Measurements from ENCODE around the gene TMEM163.
"Not testable (repeated sequence)": the region's sequence is repeated elsewhere in the genome, so short reads cannot be mapped to it uniquely, and the experiment has no call there.

TMEM163 gene

DNA sequence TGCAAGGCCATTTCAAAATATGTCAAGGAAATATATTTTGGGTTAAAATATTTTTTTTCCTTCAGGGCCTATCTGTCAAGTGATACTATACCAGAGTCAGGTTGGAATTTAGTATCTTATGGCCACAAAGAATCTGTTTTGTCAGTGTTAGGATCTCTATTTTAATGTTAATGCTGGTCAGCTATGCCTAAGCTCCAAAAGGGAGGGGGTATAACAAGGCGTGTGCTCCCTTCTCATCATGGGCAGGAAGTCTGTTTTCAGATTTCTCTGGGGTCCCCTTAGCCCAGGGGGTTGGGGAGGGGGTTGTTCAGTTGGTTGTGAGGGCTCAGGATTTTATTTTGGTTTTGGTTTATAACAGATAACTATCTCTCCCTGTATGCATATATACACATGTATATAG lies 126.4 kb downstream of the TMEM163 start:
- no peak overlapping the region for H3K4me3 ChIP-seq
- peaks cover 23% of the 10 kb centered on the region for H3K4me1 ChIP-seq
- peaks cover 11% of the 10 kb centered on the region for H3K9me3 ChIP-seq
- in situ Hi-C loops (cut with MboI; ENCODE audit: low sequenced_read_pairs) = no loop called here
- no peaks in the 10 kb centered on the region for H3K27me3 ChIP-seq (ENCODE audit: low read depth)
- no peaks in the 10 kb centered on the region for H3K36me3 ChIP-seq (replicated peaks)
- DNase-seq (ENCODE audit: low spot score in 2 of 2) = peak; percentile 24 to 81

DNA sequence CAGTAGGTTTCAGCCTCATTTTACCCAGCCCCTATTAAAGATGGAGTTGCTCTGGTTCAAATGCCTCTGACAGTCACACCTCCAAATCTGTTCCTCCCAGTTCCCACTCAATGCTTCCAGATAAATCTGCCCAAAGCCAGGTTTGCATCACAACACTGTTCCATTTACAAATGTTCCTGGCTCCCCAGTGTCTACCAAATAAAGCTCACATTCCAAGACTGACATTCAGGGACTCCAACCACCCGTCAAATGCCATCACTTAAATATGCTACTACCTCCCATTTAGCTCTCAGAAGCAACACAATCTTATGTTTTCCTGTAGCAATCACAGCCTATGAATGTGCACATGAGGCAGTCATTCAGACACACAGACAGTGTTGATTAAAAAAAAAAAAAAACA lies 127.3 kb downstream of the TMEM163 start:
- no peaks in the 10 kb centered on the region for H3K36me3 ChIP-seq (replicated peaks)
- peak in 1 of 2 experiments; percentile 13 for DNase-seq (ENCODE audit: low spot score in 2 of 2)
- in situ Hi-C loops (cut with MboI; ENCODE audit: low sequenced_read_pairs) = no loop called here
- H3K4me1 ChIP-seq = peaks cover 23% of the 10 kb centered on the region
- no peak overlapping the region for H3K4me3 ChIP-seq
- peaks cover 11% of the 10 kb centered on the region for H3K9me3 ChIP-seq
- no peaks in the 10 kb centered on the region for H3K27me3 ChIP-seq (ENCODE audit: low read depth)

DNA sequence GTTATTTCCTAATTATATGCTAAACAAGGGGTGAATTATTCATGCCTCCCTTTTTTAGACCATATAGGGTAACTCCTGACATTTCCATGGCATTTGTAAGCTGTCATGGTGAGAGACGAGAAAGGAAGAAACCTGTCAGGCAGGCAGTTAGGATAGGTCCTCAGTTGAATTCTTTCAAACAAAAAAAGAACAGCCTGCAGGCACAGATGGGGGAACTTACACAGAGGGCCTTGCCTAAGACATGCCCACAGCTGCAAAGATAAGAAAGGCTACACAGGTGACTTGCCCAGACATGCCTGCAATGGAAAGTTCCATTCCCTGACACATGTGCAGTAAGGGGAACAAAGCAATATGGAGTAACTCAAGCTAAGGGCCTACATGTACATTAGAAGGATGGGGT lies 128.1 kb downstream of the TMEM163 start:
- in situ Hi-C loops (cut with MboI; ENCODE audit: low sequenced_read_pairs) = no loop called here
- H3K4me3 ChIP-seq = no peak overlapping the region
- DNase-seq (ENCODE audit: low spot score in 2 of 2) = no peak

DNA sequence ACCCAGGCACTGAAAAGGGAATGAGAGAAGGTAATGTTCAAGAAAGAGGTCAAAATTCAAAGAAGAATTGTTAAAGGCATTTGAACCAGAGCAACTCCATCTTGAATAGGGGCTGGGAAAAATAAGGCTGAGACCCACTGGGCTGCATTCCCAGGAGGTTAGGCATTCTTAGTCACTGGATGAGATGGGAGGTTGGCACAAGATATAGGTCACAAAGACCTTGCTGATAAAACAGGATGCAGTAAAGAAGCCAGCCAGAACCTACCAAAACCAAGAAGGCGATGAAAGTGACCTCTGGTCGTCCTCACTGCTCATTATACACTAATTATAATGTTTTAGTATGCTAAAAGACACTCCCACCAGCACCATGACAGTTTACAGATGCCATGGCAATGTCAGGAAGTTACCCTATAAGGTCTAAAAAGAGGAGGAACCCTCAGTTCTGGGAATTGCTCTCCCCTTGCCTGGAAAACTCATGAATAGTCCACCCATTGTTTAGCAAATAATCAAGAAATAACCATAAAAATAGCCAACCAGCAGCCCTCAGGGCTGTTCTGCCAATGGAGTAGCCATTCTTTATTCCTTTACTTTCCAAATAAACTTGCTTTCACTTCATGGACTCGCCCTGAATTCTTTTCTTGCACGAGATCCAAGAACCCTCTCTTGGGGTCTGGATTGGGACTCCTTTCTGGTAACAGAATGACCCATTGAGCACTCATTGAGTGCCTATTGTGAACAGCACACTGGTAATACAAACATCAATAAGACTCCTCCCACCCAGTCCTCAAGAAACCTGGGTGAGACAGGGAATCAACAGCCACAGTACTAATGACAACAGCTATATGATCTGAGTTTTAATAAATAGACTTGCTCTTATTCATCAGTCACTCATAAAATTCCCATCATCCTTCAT lies 129.4 kb downstream of the TMEM163 start:
- in situ Hi-C loops (cut with MboI; ENCODE audit: low sequenced_read_pairs); H3K4me3 ChIP-seq; H3K27me3 ChIP-seq (ENCODE audit: low read depth); H3K36me3 ChIP-seq (replicated peaks): not testable (repeated sequence)
- Histone ChIP-seq H3K9me3 (peaks cover 11% of the 10 kb centered on the region), H3K4me1 (peaks cover 23% of the 10 kb centered on the region)
- peak; percentile 25 to 56 for DNase-seq (ENCODE audit: low spot score in 2 of 2)

More for the DNA sequence above, 128.1 kb downstream of the TMEM163 start:
- no peaks in the 10 kb centered on the region for H3K36me3 ChIP-seq (replicated peaks)
- H3K4me1 ChIP-seq = peaks cover 23% of the 10 kb centered on the region
- H3K9me3 ChIP-seq = peaks cover 11% of the 10 kb centered on the region
- H3K27me3 ChIP-seq (ENCODE audit: low read depth) = no peaks in the 10 kb centered on the region

DNA sequence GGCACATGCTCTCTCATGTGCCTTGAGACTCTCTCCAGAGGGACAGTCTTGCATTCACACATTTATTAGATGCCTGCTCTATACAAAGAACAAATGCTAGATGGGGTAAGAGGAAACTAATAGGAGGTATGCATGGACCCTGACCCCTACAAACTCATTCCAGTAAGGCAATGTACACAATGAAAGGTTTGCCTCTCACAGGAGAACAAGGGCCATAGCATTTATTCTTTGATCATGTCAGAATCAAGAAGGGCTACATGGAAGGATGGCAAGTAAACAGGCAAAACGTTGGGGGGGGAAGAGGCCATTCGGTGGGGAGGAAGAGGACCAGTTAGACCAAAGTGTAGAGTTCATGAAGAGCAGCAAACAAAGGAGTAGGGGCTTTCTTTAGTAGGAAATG lies 130.2 kb downstream of the TMEM163 start:
- in situ Hi-C loops (cut with MboI; ENCODE audit: low sequenced_read_pairs) = no loop called here
- H3K27me3 ChIP-seq (ENCODE audit: low read depth) = no peaks in the 10 kb centered on the region
- H3K9me3 ChIP-seq = peaks cover 11% of the 10 kb centered on the region
- no peak overlapping the region for H3K4me3 ChIP-seq
- DNase-seq (ENCODE audit: low spot score in 2 of 2) = no peak
- H3K4me1 ChIP-seq = peaks cover 23% of the 10 kb centered on the region
- H3K36me3 ChIP-seq (replicated peaks) = no peaks in the 10 kb centered on the region

DNA sequence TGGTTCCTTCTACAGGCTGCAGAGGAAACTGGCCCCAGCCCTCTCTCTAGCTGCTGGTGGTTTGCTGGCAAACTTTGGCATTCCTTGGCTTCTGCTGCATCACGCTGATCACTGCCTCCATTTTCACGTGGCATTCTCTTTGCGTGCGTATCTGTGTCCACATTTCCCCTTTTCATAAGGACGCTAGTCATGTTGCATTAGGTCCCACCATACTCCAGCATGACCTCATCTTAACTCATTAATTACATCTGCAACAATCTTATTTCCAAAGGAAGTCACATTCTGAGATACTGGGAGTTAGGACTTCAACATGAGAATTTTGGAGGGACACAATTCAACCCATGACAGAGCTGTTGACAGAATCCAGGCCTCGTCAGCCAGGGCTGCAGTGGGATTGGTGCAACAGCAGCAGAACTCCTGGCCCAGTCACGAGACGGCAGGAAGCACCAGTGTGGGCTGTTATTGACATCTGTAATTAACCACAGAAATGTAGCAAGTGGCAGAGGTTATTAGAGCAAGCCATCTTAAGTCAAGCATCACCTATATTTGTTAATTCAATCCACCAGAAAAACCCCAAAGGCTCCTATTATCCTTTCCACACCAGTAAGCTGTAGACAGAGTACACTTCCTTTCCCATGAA lies 132.4 kb downstream of the TMEM163 start:
- Histone ChIP-seq H3K36me3 (replicated peaks) (no peaks in the 10 kb centered on the region), H3K9me3 (peaks cover 11% of the 10 kb centered on the region), H3K4me3 (no peak overlapping the region), H3K27me3 (ENCODE audit: low read depth) (no peaks in the 10 kb centered on the region), H3K4me1 (0 out of 2 replicates have a peak, but pooled peaks cover 8% of the 10 kb centered on the region)
- in situ Hi-C loops (cut with MboI; ENCODE audit: low sequenced_read_pairs) = no loop called here
- DNase-seq (ENCODE audit: low spot score in 2 of 2) = no peak

DNA sequence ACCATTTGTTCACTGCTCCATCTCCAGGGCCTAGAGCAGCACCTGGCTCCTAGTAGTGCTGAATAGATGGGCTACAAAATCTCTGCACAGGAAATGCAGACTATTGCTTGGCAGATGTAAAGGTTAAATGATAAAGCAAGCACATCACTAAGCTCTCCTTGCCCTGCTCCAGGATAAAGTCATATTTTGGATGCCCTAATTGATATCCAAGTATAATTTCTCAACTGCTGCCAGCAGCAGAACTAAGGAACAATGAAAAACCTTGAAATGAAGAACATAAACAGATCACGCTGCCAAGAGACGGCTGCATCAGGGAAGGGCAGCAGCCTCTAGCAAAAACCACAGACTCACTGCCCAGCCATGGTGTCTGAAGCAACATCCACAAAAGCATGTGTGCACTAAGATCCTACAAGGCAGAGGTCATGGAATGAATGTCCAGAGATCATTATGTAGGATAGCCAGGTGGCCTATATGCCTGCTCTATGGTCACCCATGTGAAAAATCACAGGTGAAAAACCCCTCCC lies 134.7 kb downstream of the TMEM163 start:
- Histone ChIP-seq H3K36me3 (replicated peaks) (no peaks in the 10 kb centered on the region), H3K27me3 (ENCODE audit: low read depth) (no peaks in the 10 kb centered on the region), H3K4me1 (no peaks in the 10 kb centered on the region), H3K4me3 (no peak overlapping the region), H3K9me3 (no peaks in the 10 kb centered on the region)
- in situ Hi-C loops (cut with MboI; ENCODE audit: low sequenced_read_pairs) = no loop called here
- DNase-seq (ENCODE audit: low spot score in 2 of 2) = no peak

DNA sequence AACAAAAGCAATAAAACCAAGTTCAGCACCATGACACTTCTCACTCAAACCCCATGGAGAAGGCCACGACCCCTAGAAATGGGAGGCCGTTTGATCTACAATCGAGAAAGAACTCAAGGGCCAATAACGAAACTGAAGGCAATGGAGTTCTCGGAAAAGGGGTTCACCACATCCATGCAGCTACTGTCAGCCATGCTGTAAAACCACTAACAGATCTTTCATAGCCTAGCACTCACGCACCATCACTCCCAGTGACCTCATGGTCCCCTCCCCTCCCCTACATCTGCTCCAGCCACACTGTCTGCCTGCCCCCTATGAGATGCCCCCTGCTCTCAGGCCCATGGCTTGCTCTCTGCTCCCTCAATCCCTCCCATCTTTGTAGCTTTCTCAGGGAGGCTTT lies 135.3 kb downstream of the TMEM163 start:
- in situ Hi-C loops (cut with MboI; ENCODE audit: low sequenced_read_pairs) = no loop called here
- Histone ChIP-seq H3K9me3 (no peaks in the 10 kb centered on the region), H3K4me3 (no peak overlapping the region), H3K4me1 (no peaks in the 10 kb centered on the region), H3K36me3 (replicated peaks) (no peaks in the 10 kb centered on the region), H3K27me3 (ENCODE audit: low read depth) (no peaks in the 10 kb centered on the region)
- DNase-seq (ENCODE audit: low spot score in 2 of 2) = no peak

DNA sequence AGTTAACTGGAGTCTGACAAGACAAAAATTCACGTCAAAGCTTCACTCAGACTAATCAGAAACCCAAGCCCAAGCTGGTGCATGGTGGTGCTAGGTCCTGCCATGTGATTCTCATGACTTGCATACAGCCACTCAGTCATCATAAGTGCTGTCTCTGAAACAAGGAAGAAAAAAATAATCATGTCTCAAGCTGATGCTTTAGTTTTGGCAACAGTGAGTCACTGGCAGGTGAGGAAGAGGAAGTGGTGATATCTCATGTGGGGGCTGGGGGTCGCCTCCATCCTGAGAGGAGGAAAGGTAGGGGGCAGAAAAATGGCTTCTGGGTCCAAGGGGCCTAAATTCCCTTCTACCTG lies 136.3 kb downstream of the TMEM163 start:
- Histone ChIP-seq H3K36me3 (replicated peaks) (no peaks in the 10 kb centered on the region), H3K9me3 (no peaks in the 10 kb centered on the region), H3K4me1 (no peaks in the 10 kb centered on the region), H3K4me3 (no peak overlapping the region), H3K27me3 (ENCODE audit: low read depth) (no peaks in the 10 kb centered on the region)
- in situ Hi-C loops (cut with MboI; ENCODE audit: low sequenced_read_pairs) = no loop called here
- no peak for DNase-seq (ENCODE audit: low spot score in 2 of 2)

DNA sequence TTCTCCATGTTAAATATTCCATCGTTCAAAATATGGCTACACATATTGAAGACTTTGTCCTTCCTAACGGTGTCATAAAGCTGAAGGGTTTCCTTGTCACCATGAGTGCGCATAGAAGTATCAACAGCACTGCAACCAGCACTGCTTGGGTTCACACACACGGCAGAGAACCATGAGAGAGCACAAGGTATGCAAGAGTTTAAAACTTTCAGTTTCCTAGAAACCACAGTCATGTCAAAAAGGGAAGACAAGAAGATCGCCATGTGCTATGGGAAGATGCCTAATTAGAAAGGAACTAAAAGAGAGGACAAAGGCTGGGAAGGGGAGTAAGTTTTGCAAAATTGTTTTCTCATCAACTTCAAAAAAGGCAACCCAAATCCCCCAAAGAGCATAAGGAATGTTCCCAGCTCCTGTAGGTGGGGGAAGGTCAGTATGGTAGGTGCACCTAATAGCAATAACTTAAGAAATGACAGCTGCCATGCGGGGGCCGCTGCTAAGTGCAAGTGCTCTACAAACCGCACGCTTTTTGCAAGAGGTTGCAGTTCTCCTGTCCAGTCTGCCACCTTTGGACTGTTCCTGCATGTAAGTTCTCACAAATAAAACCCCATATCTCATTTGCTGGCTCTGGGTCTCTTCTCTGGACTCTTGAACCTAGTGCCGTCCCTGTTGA lies 136.8 kb downstream of the TMEM163 start:
- H3K4me1 ChIP-seq = no peaks in the 10 kb centered on the region
- H3K9me3 ChIP-seq = no peaks in the 10 kb centered on the region
- H3K36me3 ChIP-seq (replicated peaks) = no peaks in the 10 kb centered on the region
- H3K27me3 ChIP-seq (ENCODE audit: low read depth) = no peaks in the 10 kb centered on the region
- in situ Hi-C loops (cut with MboI; ENCODE audit: low sequenced_read_pairs) = no loop called here
- no peak overlapping the region for H3K4me3 ChIP-seq
- no peak for DNase-seq (ENCODE audit: low spot score in 2 of 2)

DNA sequence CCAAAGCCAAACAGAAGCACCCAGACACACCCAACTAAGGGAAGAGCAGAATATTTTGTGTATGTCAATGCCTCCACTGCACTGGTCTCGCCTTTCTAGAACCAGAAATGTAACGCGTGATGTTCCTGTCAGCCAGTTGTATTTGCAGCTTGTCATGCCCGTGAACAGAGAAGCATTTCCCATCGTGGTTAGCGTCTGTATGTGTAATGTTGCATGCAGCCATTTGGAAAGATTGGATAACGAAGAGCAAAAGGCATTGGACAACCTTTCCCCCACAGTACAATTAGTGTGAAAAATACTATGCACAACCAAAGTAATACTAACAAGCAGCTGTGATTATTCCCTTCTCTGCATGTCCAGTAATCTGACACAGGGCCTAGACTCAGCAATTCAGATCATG lies 140.5 kb downstream of the TMEM163 start:
- no peaks in the 10 kb centered on the region for H3K27me3 ChIP-seq (ENCODE audit: low read depth)
- H3K9me3 ChIP-seq = no peaks in the 10 kb centered on the region
- no peaks in the 10 kb centered on the region for H3K36me3 ChIP-seq (replicated peaks)
- in situ Hi-C loops (cut with MboI; ENCODE audit: low sequenced_read_pairs) = no loop called here
- no peaks in the 10 kb centered on the region for H3K4me1 ChIP-seq
- DNase-seq (ENCODE audit: low spot score in 2 of 2) = no peak
- no peak overlapping the region for H3K4me3 ChIP-seq

DNA sequence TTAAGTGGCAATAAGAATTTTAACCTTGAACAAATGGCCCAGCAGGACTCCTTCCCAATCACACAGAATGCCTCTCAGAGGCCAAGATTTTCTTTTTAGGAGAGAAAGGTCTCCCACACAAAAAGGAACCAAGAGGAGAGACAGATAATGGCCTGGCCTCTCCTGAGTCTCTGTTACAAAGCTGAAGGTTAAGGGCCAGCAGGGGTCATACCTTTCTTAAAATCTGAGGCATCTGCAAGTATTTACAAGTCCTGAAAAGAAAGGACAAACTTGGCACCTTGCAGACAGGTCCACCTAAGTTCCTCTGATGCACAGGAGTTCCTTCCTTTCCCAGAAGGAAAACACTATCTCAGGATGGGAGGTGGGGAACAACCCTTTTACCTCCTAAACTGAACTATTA lies 142.3 kb downstream of the TMEM163 start:
- Histone ChIP-seq H3K4me1 (no peaks in the 10 kb centered on the region), H3K4me3 (no peak overlapping the region), H3K36me3 (replicated peaks) (no peaks in the 10 kb centered on the region), H3K9me3 (no peaks in the 10 kb centered on the region), H3K27me3 (ENCODE audit: low read depth) (no peaks in the 10 kb centered on the region)
- in situ Hi-C loops (cut with MboI; ENCODE audit: low sequenced_read_pairs) = no loop called here
- DNase-seq (ENCODE audit: low spot score in 2 of 2) = no peak

DNA sequence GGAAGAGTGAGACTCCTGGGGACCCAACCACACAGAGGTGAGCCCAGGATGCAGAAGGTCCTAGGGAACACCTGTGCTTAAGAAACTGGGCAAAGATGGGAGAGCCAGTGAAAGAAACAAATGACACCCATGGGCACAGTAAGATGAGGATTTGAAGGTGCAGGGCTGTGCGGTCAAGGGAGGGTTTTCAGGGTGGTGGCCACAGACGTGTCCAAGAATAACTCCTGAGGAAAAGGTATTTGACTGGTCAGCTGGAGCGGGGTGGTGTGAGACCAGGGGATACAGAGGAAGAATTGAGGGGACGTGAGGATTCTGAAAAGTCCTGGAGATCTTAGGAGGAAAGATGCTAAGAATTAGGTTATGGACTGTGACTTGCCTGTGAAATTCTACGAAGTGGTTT lies 142.9 kb downstream of the TMEM163 start:
- no peak overlapping the region for H3K4me3 ChIP-seq
- DNase-seq (ENCODE audit: low spot score in 2 of 2) = no peak
- no peaks in the 10 kb centered on the region for H3K9me3 ChIP-seq
- no peaks in the 10 kb centered on the region for H3K36me3 ChIP-seq (replicated peaks)
- in situ Hi-C loops (cut with MboI; ENCODE audit: low sequenced_read_pairs) = no loop called here
- H3K4me1 ChIP-seq = no peaks in the 10 kb centered on the region
- no peaks in the 10 kb centered on the region for H3K27me3 ChIP-seq (ENCODE audit: low read depth)
